ENCODE data around the gene PPP4R4.
"Not testable (repeated sequence)": the region's sequence is repeated elsewhere in the genome, so short reads cannot be mapped to it uniquely, and the experiment has no call there.

PPP4R4 gene

GRCh38 chr14:94282991-94283723 is 109.0 kb downstream of the PPP4R4 start:
- no peak for DNase-seq

- no peak for DNase-seq
These were observed 110.1 kb downstream of the PPP4R4 start for GRCh38 chr14:94284221-94284620.

DNA sequence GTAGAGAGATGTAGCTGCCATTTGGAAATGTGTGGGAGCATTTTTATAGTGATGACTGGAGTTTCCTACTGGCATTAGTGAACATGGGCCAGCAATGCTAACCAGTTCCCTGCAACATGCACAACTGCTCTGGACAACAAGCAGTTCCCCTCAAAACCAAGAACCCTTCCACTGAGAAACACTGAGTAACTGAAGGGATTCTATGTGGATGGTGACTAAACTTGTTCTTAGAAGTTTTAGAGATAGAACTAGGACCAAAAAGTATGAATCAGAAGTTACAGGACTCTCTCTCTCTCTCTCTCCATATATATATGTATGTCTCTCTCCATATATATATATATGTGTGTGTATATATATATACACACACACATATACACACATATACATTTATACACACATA is 111.0 kb downstream of the PPP4R4 start:
- DNase-seq = no peak

- DNase-seq = no peak
These were observed 114.7 kb downstream of the PPP4R4 start for GRCh38 chr14:94288610-94289465.

DNA sequence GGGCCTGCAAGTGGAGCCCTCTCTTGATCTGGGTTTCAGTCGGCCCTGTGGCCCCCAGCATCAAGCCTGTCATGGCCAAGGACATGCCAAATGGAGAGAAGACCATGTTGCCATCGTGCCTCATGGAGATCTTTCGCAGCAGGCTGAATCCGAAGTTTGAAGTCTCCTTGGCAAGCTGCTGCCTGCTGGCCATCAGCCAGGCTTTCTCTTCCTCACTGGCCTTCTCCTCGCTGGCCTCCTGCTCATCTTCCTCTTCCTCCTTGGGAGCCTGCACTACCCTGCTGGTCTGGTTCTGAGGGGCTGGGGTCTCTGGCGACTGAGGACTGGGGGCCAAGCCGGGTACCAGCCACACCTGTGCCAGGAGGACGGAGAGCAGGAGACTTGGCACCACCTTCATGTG is 116.1 kb downstream of the PPP4R4 start:
- DNase-seq = no peak

- no peak for DNase-seq
These were observed 117.2 kb downstream of the PPP4R4 start for GRCh38 chr14:94291159-94291905.

- no peak for DNase-seq
These were observed 117.9 kb downstream of the PPP4R4 start for GRCh38 chr14:94291906-94292525.

- no peak for DNase-seq
These were observed 118.4 kb downstream of the PPP4R4 start for GRCh38 chr14:94292526-94292871.

GRCh38 chr14:94292872-94293577 is 118.9 kb downstream of the PPP4R4 start, which contains the start of gene SERPINA10:
TSS of gene SERPINA10 (minus strand) at chr14:94293268. CDS start at chr14:94290593, 2,675 bp downstream.
- DNase-seq = no peak

DNA sequence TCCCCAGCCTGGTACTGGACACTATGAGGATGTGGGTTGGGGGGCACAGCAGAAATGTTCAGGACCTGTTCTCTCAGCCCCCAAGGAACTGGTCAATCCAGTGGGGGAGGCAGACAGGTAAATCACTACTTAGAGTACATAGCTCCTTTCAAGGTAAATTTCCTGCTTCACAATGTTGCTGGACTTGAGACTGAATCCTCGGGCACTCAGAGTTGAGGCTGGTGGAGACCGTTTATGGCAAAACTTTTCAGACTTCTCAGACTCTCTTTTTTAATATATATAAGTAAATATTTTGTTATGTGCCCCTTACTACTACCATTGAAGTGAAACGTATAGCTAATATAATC is 119.4 kb downstream of the PPP4R4 start:
- DNase-seq = no peak

DNA sequence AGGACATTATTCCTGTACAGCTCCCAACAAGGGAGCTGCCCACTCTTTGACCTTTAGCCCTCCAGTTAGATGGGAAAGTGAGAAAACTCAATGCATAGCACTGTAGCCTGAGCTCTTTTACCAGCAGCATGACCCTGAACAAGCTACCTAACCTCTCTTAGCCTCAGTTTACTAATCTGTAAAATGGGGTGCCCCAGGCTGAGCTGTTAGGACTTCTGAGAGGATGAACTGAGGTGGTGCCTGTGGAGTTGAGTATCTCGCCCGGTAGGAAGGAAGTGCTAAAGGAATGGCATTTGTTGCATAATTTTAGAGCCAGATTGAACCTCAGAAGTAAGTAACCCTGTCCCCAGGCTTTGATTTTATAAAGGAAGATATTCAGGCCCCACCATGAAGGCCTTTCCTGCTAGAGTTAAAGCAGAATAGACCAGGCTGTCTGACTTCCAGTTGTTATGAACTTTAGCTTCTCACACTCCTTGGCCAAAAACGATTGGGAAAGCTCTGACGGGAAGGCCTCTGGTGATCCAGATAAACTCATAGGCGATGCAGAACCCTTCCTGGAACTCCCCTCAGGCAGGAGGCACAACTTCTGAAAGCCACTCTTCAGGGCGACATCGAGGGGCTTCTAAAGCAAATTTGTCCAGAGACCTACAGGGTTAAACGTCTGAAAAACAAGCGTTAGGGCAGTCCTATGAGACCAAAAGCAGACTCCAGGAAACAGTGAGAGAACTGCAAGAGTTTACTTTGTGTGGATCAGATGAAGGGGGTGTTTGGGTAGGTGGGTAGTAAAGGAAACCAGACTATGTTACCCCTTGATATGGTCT is 121.4 kb downstream of the PPP4R4 start:
- DNase-seq = no peak

DNA sequence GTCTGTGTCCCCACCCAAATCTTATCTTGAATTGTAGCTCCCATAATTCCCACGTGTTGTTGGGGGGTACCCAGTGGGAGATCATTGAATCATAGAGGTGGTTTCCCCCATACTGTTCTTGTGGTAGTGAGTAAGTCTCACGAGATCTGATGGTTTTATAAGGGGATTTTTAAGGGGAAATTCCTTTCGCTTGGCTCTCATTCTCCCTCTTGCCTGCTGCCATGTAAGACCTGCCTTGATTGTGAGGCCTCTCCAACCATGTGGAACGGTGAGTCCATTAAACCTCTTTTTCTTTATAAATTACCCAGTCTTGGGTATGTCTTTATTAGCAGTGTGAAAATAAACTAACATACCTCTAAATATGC is 122.0 kb downstream of the PPP4R4 start:
- not testable (repeated sequence) for DNase-seq

GRCh38 chr14:94298130-94298529 is 124.0 kb downstream of the PPP4R4 start:
- no peak for DNase-seq

DNA sequence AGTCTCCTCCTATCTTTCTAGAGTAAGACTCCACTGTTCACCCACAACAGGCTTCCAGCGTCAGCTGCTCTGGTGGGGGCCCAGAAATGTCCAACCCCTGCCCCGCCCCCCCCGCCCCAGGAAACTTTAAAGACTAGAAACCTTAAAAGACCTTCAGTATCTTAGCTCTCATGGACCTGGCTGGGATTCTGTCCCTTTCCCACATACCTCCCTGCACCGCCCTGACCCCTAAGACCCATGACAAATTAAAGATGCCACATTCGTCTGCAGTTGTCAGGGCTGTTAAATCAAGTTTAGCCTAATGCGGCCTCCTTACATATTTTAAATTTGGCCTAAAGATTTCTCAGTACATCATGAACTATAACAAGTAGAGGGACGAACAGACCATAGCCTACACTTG is 129.0 kb downstream of the PPP4R4 start:
- DNase-seq = no peak

DNA sequence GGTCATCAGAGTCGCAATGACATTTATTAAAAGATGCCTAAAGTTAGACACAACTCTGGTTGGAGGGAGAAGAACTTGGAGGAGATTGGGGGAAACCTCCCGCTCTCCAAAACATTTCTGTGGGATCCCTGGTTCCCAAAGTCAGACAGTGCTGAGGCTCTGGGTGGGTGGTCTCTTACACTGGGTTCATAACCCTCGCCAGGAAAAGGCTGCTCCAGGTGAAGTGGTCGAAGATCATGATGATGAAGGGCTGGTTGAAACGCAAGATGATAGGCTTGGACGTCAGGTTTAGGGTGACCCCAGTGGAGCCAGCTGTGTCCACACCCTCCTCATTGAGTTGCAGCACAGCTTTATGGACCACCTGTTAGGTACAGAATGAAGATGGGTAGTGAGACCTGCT is 130.1 kb downstream of the PPP4R4 start:
- DNase-seq = no peak

GRCh38 chr14:94305620-94306019 is 131.5 kb downstream of the PPP4R4 start:
- no peak for DNase-seq

GRCh38 chr14:94306047-94306978 is 132.2 kb downstream of the PPP4R4 start:
- DNase-seq = no peak

- DNase-seq = no peak
These were observed 133.4 kb downstream of the PPP4R4 start for GRCh38 chr14:94307410-94307992.

- DNase-seq = no peak
These were observed 135.6 kb downstream of the PPP4R4 start for GRCh38 chr14:94309721-94310120.

- DNase-seq = no peak
These were observed 136.1 kb downstream of the PPP4R4 start for GRCh38 chr14:94310248-94310647.

Measured in NCI-H1417 treated with DMSO at 0.1 percent for 48 hours (cell line).